Vagina (tissue), 2 donors: ENCODE data around the gene RPS6KA2. TPM values are rescaled to one million over a fixed set of nuclear protein-coding genes. Genes with fewer than 3 reads are reported as not detected.

ENCODE experiments used
- DNase-seq, 2 donors: peaks; one replicate each; pipeline ENCODE4 v3.0.0-alpha.2; 2017; ENCODE audit errors: extremely low spot score in 2 of 2
- H3K27ac ChIP-seq: fragments of 200-600 bp; sonication (generic); one replicate; pipeline ENCODE4 v1.5.1; 2019
- H3K27me3 ChIP-seq: fragments of 200-600 bp; sonication (generic); one replicate; pipeline ENCODE4 v1.5.1; 2019
- H3K36me3 ChIP-seq, 2 donors: fragments of 200-600 bp; sonication (generic); one replicate each; pipeline ENCODE4 v1.5.1; 2017 to 2019
- H3K4me1 ChIP-seq: fragments of 200-600 bp; sonication (generic); one replicate; pipeline ENCODE4 v1.5.1; 2019
- H3K4me3 ChIP-seq, 2 donors: fragments of 200-600 bp; sonication (generic); 1 replicate in 1 of 2; 2 replicates in 1 of 2; pipeline ENCODE4 v1.5.1; 2016 to 2019
- H3K9me3 ChIP-seq: fragments of 200-600 bp; sonication (generic); one replicate; pipeline ENCODE4 v1.5.1; 2019
- POLR2A ChIP-seq, 2 donors: fragments of 450-650 bp; IDR thresholded peaks; one replicate each; pipeline ENCODE4 v1.6.1; 2017; ENCODE audit warnings: antibody characterized with exemption in 2 of 2, mild to moderate bottlenecking in 2 of 2, moderate library complexity in 2 of 2
- POLR2AphosphoS5 ChIP-seq, 2 donors: sonication (generic); formaldehyde crosslinking; IDR thresholded peaks; one replicate each; pipeline ENCODE4 v1.9.0; 2017; ENCODE audit warnings: antibody characterized with exemption in 2 of 2, mild to moderate bottlenecking in 2 of 2, low read depth in 1 of 2; ENCODE audit not compliant: insufficient read depth in 1 of 2
- intact Hi-C: fragments of 100-400 bp; cut with DNase I; formaldehyde crosslinking; loops from one replicate; pipeline ENCODE4 v1.15.1; 2023
- total RNA-seq: library from RNA; depleted of rRNA; stranded (reverse); fragments of >200 nt; gene quantifications from one replicate; pipeline ENCODE4 v1.2.3, GENCODE V29; 2016
- TF ChIP-seq, protein P1 (sequence below), 3 experiments: fragments of 450-650 bp in 2 of 3; fragments of 200-600 bp in 1 of 3; sonication (generic) in 1 of 3; IDR thresholded peaks; one replicate each; pipeline ENCODE4 v1.5.1; 2017 to 2019; ENCODE audit warnings: antibody characterized with exemption in 3 of 3, mild to moderate bottlenecking in 2 of 3, moderate library complexity in 2 of 3

Gene RPS6KA2
- total RNA-seq, 1 donor from 2014 or later: 65.1 TPM

GRCh38 chr6:166534658-166535406 lies 92.2 kb downstream of the RPS6KA2 start:
- intact Hi-C loops: no loop called here
- DNase-seq: no peak
- TF ChIP-seq POLR2A (IDR thresholded peaks at IDR 0.05): no peak
- TF ChIP-seq, protein P1, sequence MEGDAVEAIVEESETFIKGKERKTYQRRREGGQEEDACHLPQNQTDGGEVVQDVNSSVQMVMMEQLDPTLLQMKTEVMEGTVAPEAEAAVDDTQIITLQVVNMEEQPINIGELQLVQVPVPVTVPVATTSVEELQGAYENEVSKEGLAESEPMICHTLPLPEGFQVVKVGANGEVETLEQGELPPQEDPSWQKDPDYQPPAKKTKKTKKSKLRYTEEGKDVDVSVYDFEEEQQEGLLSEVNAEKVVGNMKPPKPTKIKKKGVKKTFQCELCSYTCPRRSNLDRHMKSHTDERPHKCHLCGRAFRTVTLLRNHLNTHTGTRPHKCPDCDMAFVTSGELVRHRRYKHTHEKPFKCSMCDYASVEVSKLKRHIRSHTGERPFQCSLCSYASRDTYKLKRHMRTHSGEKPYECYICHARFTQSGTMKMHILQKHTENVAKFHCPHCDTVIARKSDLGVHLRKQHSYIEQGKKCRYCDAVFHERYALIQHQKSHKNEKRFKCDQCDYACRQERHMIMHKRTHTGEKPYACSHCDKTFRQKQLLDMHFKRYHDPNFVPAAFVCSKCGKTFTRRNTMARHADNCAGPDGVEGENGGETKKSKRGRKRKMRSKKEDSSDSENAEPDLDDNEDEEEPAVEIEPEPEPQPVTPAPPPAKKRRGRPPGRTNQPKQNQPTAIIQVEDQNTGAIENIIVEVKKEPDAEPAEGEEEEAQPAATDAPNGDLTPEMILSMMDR (IDR thresholded peaks at IDR 0.05): no peak
- TF ChIP-seq POLR2AphosphoS5 (IDR thresholded peaks at IDR 0.05; ENCODE audit: insufficient read depth in 1 of 2, low read depth in 1 of 2): no peak
- Histone ChIP-seq H3K4me3 (no peak overlapping the region), H3K27me3 (no peaks in the 10 kb centered on the region), H3K4me1 (no peaks in the 10 kb centered on the region), H3K27ac (no peak overlapping the region), H3K36me3 (peaks cover 0 to 17% of the 10 kb centered on the region in 2 donors), H3K9me3 (no peaks in the 10 kb centered on the region)

DNA sequence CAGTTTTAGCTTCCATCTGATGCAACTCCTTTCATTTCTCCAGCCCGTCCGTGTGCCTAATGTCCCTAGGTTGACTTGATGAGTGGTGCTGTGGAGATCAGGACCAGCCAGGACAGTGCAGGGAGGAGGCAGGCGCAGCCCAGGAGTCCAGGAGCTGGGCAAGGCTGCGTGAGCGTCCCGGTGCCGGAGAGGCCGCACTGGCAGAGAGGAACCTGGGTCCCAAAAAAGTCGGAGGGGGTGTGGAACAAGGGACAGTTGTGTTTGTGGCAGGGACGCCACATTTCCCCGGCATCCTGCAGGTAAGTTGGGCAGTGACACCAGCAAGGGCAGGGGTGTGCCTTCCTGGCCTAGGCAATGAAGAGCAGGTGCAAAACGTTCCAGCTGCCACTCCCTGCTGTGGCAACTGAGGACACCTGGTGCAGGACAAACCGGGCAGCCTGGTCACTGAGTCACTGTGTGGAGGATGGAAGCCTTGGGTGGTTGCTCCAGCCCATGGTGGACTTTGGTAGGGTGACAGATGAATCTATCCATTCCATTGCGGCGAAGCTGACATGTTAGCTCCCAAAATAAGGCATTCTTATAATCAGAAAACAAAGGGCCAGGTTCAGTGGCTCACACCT lies 93.7 kb downstream of the RPS6KA2 start:
- Histone ChIP-seq H3K4me1 (no peaks in the 10 kb centered on the region), H3K4me3 (no peak overlapping the region), H3K36me3 (peaks cover 0 to 23% of the 10 kb centered on the region in 2 donors), H3K27ac (no peak overlapping the region), H3K9me3 (no peaks in the 10 kb centered on the region), H3K27me3 (no peaks in the 10 kb centered on the region)
- DNase-seq: no peak
- intact Hi-C loops: no loop called here
- TF ChIP-seq, protein P1 (IDR thresholded peaks at IDR 0.05): no peak
- no peak for TF ChIP-seq POLR2AphosphoS5 (IDR thresholded peaks at IDR 0.05; ENCODE audit: insufficient read depth in 1 of 2, low read depth in 1 of 2)
- TF ChIP-seq POLR2A (IDR thresholded peaks at IDR 0.05): no peak

GRCh38 chr6:166532302-166532701 lies 94.7 kb downstream of the RPS6KA2 start:
- H3K4me3 ChIP-seq: no peak overlapping the region
- no peaks in the 10 kb centered on the region for H3K9me3 ChIP-seq
- intact Hi-C loops: no loop called here
- TF ChIP-seq, protein P1 (IDR thresholded peaks at IDR 0.05): no peak
- TF ChIP-seq POLR2A (IDR thresholded peaks at IDR 0.05) (no peak), POLR2AphosphoS5 (IDR thresholded peaks at IDR 0.05; ENCODE audit: insufficient read depth in 1 of 2, low read depth in 1 of 2) (no peak)
- no peaks in the 10 kb centered on the region for H3K27me3 ChIP-seq
- peaks cover 0 to 18% of the 10 kb centered on the region in 2 donors for H3K36me3 ChIP-seq
- H3K27ac ChIP-seq: no peak overlapping the region
- H3K4me1 ChIP-seq: no peaks in the 10 kb centered on the region
- no peak for DNase-seq

DNA sequence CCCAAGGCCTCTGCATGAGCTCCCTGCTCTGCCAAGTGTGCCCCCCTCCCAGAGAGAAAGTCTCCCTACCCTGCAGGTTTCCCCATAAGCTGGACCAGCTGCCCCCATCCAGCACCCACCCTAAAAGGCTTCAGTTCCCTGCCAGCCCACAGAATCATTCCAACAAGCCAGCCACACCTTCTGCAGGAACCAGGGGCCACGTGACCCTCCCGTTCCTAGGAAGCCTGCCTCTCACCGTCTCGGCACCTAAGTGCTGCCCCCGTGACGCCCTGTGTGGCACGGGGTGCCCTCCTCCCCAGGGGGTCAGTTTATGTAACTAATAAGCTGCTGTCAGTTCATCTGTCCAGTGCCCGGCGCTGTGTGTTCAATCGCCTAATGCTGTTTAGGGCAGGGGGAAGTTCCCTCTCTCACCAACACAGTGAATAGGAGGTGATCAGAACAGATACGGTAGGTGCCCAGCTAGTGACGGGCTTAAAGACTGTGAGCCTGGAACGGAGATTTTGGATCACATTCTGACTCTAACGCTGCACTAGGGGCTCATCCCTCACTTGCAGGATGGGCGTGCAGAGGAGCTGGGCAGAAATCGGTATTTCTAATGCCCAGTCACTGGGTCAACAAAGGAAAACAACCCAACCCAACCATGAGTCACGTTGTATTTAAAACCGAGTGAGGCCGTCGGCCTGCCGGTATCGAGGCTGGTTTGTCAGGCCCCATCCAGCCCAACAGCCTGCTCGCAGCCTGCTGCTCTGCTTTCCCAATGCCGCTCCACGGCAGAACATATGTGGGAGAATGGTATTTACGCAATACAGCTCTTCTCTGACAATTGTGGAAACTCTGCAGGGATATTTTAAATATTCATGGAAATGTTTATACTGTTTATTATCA lies 96.6 kb downstream of the RPS6KA2 start:
- H3K27ac ChIP-seq: no peak overlapping the region

More for the DNA sequence above, 96.6 kb downstream of the RPS6KA2 start:
- TF ChIP-seq POLR2AphosphoS5 (IDR thresholded peaks at IDR 0.05; ENCODE audit: insufficient read depth in 1 of 2, low read depth in 1 of 2) (no peak), POLR2A (IDR thresholded peaks at IDR 0.05) (no peak)
- TF ChIP-seq, protein P1 (IDR thresholded peaks at IDR 0.05): no peak
- no peaks in the 10 kb centered on the region for H3K27me3 ChIP-seq
- H3K9me3 ChIP-seq: no peaks in the 10 kb centered on the region
- peaks cover 0 to 18% of the 10 kb centered on the region in 2 donors for H3K36me3 ChIP-seq
- no peak for DNase-seq
- H3K4me3 ChIP-seq: no peak overlapping the region
- no peaks in the 10 kb centered on the region for H3K4me1 ChIP-seq
- intact Hi-C loops: no loop called here
